IPS-20b (cell line): ENCODE results near the gene GALP.
"Not testable (repeated sequence)": the region's sequence is repeated elsewhere in the genome, so short reads cannot be mapped to it uniquely, and the experiment has no call there.

ENCODE experiments used
- H3K27ac ChIP-seq: one replicate; pipeline ENCODE4 v1.5.1; 2013; ENCODE audit warnings: low read length
- H3K27me3 ChIP-seq: 2 replicates; pipeline ENCODE4 v1.6.1; 2013; ENCODE audit warnings: mild to moderate bottlenecking, low read length, inconsistent platforms; ENCODE audit not compliant: insufficient read depth
- H3K36me3 ChIP-seq: 2 replicates; pipeline ENCODE4 v1.6.1; 2013; ENCODE audit warnings: low read depth, mild to moderate bottlenecking, inconsistent platforms, low read length, moderate library complexity; ENCODE audit not compliant: insufficient read depth
- H3K4me1 ChIP-seq: 2 replicates; pipeline ENCODE4 v1.6.1; 2013; ENCODE audit warnings: mild to moderate bottlenecking, control low read depth, inconsistent platforms, low read length, moderate library complexity; ENCODE audit not compliant: insufficient read depth
- H3K4me3 ChIP-seq: 2 replicates; pipeline ENCODE4 v1.5.1; 2013; ENCODE audit warnings: mild to moderate bottlenecking, low read length, inconsistent platforms
- H3K9ac ChIP-seq: 2 replicates; pipeline ENCODE4 v1.6.1; 2013; ENCODE audit warnings: low read depth, mild to moderate bottlenecking, inconsistent platforms, low read length, moderate library complexity
- H3K9me3 ChIP-seq: 2 replicates; pipeline ENCODE4 v1.6.1; 2013; ENCODE audit warnings: mild to moderate bottlenecking, low read depth, low read length, inconsistent platforms; ENCODE audit not compliant: insufficient read depth

Gene GALP

DNA sequence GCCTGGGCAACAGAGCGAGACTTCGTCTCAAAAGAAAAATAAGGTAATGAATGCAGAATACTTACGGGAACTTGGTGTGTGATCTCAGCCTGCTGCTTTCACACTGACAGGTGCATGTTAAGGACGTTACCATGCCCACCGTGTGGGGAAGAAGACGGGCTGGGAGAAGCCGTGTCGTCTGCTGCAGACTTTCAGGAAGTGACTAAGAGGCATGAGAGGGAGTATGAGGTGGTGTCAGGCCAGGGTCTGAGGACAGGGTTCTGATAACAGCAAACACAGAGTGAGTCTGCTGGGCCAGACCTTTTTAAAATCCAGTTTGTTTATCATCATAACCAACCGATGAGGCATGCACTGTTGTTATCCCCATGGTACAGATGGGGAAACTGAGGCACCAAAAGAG lies 13.6 kb upstream of the GALP start:
- Histone ChIP-seq H3K4me3 (no peak overlapping the region), H3K27me3 (no peaks in the 10 kb centered on the region), H3K9me3 (no peaks in the 10 kb centered on the region), H3K9ac (no peak overlapping the region), H3K27ac (no peak overlapping the region), H3K36me3 (peaks cover 21% of the 10 kb centered on the region), H3K4me1 (no peaks in the 10 kb centered on the region)

GRCh38 chr19:56163097-56163496 lies 12.7 kb upstream of the GALP start:
- no peaks in the 10 kb centered on the region for H3K4me1 ChIP-seq
- H3K27me3 ChIP-seq = no peaks in the 10 kb centered on the region
- no peak overlapping the region for H3K9ac ChIP-seq
- no peak overlapping the region for H3K27ac ChIP-seq
- H3K4me3 ChIP-seq = no peak overlapping the region
- no peaks in the 10 kb centered on the region for H3K9me3 ChIP-seq
- peaks cover 13% of the 10 kb centered on the region for H3K36me3 ChIP-seq

DNA sequence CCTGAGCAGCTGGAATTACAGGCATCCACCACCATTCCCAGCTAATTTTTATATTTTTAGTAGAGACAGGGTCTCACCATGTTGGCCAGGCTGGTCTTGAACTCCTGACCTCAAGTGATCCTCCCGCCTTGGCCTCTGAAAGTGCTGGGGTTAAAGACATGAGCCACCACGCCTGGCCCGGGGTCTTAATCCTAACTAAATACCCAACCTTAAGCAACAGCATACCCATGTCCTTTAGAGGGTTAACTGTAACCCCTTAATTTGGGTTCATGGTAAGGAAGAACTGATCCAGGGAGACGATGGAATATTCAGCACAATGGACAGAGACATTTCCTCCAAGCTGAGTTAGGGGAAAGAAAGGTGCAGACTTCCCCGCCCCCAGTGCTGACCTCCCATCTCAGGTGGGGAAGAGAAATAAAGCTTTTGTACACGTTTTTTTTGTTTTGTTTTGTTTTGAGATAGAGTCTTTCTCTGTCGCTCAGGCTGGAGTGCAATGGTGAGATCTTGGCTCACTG lies 8.7 kb upstream of the GALP start:
- no peaks in the 10 kb centered on the region for H3K27me3 ChIP-seq
- no peak overlapping the region for H3K4me3 ChIP-seq
- no peaks in the 10 kb centered on the region for H3K4me1 ChIP-seq
- H3K27ac ChIP-seq = no peak overlapping the region
- no peaks in the 10 kb centered on the region for H3K36me3 ChIP-seq
- no peak overlapping the region for H3K9ac ChIP-seq
- no peaks in the 10 kb centered on the region for H3K9me3 ChIP-seq

DNA sequence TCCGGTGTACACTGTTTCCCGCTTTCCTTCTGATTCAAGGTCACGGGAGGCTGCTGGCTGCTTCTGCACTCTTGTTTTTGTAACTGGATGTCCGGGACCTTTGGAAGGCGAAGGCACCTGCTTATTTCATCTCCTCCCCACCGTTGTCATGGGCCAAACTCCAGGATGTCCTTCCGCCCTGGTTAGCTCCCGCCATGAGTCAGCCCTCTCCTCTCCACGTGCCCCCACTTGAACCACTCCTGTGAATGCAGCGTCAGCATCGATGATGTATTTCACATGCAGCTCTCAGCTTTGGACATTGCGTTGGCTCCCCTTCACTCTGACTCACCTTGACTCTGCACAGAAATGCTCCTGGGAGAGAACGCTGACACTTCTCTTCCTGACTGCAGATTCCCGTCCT lies 5.5 kb upstream of the GALP start:
- H3K9ac ChIP-seq = no peak overlapping the region
- no peaks in the 10 kb centered on the region; the same call in 1 of the 2 replicates for H3K27me3 ChIP-seq
- H3K4me1 ChIP-seq = no peaks in the 10 kb centered on the region
- H3K4me3 ChIP-seq = no peak overlapping the region
- no peaks in the 10 kb centered on the region for H3K36me3 ChIP-seq
- no peak overlapping the region for H3K27ac ChIP-seq
- no peaks in the 10 kb centered on the region for H3K9me3 ChIP-seq

GRCh38 chr19:56174086-56174485 lies 1.7 kb upstream of the GALP start:
- no peak overlapping the region for H3K27ac ChIP-seq
- H3K4me1 ChIP-seq = no peaks in the 10 kb centered on the region
- H3K9me3 ChIP-seq = no peaks in the 10 kb centered on the region
- H3K27me3 ChIP-seq = no peaks in the 10 kb centered on the region; the same call in 1 of the 2 replicates
- no peak overlapping the region for H3K4me3 ChIP-seq
- H3K36me3 ChIP-seq = no peaks in the 10 kb centered on the region
- no peak overlapping the region for H3K9ac ChIP-seq

DNA sequence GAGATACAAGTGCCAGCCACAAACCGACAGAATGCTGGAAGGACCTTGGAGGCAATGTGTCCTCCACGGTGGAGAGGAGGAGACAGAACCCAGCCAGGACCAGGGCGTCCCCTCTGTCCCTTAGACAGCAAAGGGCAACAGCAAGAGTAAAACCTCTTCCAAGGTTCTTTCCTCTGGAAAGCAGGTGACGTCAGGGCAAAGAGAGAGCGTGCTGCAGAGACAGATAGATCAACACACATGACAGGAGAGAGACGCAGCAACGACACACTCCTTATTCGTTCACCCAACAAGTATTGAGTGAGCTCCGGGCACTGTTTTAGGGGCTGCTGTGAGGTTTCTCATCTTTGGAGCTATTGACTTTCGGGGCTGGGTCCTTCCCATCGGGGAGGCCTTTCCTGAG lies 1.3 kb upstream of the GALP start:
- no peaks in the 10 kb centered on the region; the same call in 1 of the 2 replicates for H3K27me3 ChIP-seq
- H3K4me3 ChIP-seq = no peak overlapping the region
- no peaks in the 10 kb centered on the region for H3K36me3 ChIP-seq
- H3K4me1 ChIP-seq = no peaks in the 10 kb centered on the region
- H3K9me3 ChIP-seq = no peaks in the 10 kb centered on the region
- no peak overlapping the region for H3K9ac ChIP-seq
- H3K27ac ChIP-seq = no peak overlapping the region

- not testable (repeated sequence) for H3K27ac ChIP-seq, H3K9ac ChIP-seq, H3K27me3 ChIP-seq, H3K9me3 ChIP-seq, H3K4me1 ChIP-seq, H3K4me3 ChIP-seq, H3K36me3 ChIP-seq
Observed at GRCh38 chr19:56176310-56176709, 502 bp downstream of the GALP start.

DNA sequence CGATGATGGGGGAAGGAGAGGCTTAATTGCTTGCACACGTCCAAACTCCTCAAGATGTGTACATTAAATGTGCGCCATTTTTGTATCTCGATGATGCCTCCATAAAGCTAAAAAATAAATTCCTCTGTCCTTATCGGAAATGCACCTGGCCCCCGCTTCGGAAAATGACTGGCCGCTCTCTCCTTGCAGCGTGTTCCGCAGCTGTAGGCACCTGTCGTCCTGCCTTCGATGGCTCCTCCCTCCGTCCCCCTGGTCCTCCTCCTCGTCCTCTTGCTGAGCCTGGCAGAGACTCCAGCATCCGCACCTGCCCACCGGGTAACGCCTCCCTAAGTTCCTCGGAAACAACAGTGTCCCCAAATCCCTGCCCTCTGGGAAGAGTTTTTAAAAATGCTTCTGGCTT lies 1.1 kb downstream of the GALP start:
- H3K36me3 ChIP-seq = no peaks in the 10 kb centered on the region
- no peak overlapping the region for H3K27ac ChIP-seq
- no peak overlapping the region for H3K4me3 ChIP-seq
- no peaks in the 10 kb centered on the region; the same call in 1 of the 2 replicates for H3K27me3 ChIP-seq
- H3K9me3 ChIP-seq = no peaks in the 10 kb centered on the region
- H3K9ac ChIP-seq = no peak overlapping the region
- no peaks in the 10 kb centered on the region for H3K4me1 ChIP-seq

DNA sequence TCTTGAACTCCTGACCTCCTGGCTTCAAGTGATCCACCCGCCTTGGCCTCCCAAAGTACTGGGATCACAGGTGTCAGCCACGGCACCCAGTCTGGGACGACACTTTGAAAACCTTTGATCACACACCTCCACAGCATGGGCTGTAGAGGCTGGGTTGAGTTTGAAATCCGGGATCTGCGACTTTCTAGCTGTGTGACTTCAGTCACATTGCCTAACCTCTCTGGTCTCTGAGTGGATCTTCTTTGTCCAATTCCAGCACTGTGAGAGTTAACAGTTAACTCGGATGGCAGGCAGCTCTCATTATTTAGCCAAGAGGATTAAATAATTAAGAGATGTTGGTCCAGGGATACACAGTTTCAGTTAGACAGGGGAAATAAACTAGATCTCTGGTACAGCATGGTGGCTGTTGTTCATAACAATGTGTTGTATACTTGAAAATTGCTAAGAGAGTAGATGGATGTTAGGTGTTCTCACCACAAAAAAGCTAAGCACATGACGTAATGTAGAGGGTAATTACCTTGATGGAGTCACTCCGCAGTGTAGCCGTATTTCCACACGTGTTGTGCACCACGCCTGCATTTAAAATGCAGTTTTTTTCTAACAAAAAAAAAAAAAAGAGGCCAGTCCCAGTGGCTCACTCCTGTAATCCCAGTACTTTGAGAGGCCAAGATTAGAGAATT lies 1.9 kb downstream of the GALP start:
- no peaks in the 10 kb centered on the region for H3K9me3 ChIP-seq
- H3K9ac ChIP-seq = no peak overlapping the region
- no peak overlapping the region for H3K4me3 ChIP-seq
- no peak overlapping the region for H3K27ac ChIP-seq
- H3K27me3 ChIP-seq = no peaks in the 10 kb centered on the region; the same call in 1 of the 2 replicates
- H3K4me1 ChIP-seq = no peaks in the 10 kb centered on the region
- H3K36me3 ChIP-seq = no peaks in the 10 kb centered on the region

DNA sequence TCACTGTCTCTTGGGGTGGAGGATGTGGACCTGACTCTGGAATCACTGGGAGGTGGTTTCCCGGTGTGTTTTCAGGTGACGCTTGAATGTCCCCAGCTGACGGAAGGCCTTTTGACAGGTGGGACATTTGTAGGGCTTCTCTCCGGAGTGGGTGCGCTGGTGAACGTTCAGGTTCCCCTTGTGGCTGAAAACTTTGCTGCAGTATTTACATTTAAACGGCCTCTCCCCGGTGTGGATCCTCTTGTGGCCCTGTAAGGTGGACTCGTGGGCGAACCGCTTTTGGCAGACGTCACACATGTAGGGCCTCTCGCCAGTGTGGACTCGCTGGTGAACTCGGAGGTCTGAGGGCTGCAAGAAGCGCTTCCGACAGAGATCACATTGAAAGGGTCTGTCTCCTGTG lies 14.0 kb downstream of the GALP start:
- H3K9me3 ChIP-seq = no peaks in the 10 kb centered on the region
- H3K27me3 ChIP-seq = no peaks in the 10 kb centered on the region
- H3K9ac ChIP-seq = no peak overlapping the region
- no peaks in the 10 kb centered on the region for H3K36me3 ChIP-seq
- H3K4me1 ChIP-seq = no peaks in the 10 kb centered on the region
- no peak overlapping the region for H3K4me3 ChIP-seq
- H3K27ac ChIP-seq = no peak overlapping the region

DNA sequence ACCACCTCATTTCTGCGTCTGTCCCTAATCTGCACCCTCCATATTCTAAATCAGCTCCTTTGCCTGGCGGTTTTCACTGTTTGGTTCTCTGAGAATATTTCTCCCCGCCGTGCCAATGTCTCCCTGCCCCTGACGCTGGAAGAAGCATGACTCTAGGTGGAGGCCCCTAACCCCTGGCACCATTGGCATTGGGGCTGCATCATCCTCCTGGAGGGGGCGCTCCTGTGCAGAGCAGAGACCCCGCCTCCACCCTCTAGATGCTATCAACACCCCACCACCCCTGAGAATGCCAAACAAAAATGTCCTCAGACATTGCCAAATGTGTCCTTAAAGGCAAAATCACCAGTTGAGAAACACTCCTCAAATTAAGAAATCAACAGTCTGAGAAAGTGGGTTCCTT lies 15.3 kb downstream of the GALP start:
- no peaks in the 10 kb centered on the region for H3K27me3 ChIP-seq
- no peaks in the 10 kb centered on the region for H3K36me3 ChIP-seq
- H3K9ac ChIP-seq = no peak overlapping the region
- no peaks in the 10 kb centered on the region for H3K4me1 ChIP-seq
- no peak overlapping the region for H3K27ac ChIP-seq
- no peaks in the 10 kb centered on the region for H3K9me3 ChIP-seq
- no peak overlapping the region for H3K4me3 ChIP-seq

DNA sequence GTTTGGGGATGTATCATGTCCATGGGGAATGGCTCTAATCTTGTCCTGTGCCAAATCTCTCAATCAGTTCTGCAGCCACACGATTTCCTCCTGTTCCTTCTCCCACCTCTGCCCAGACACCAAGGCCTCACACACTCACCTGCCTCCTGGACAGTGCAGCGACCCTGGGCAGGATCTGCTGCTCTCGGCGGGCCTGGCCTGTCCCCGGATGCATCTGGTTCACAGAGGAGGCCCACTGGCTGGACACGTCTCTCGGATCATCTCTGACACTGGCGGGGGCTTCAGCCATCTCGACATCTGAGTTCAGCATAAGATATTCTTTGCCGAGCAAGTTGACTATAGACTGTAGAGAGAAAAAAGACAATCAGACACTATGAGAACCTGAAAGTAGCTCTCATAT lies 15.9 kb downstream of the GALP start:
- no peaks in the 10 kb centered on the region for H3K9me3 ChIP-seq

More for the DNA sequence above, 15.9 kb downstream of the GALP start:
- Histone ChIP-seq H3K27ac (no peak overlapping the region), H3K4me1 (no peaks in the 10 kb centered on the region), H3K4me3 (no peak overlapping the region), H3K27me3 (no peaks in the 10 kb centered on the region), H3K36me3 (no peaks in the 10 kb centered on the region), H3K9ac (no peak overlapping the region)
